Vagina (tissue), 2 donors: Measurements from ENCODE around the gene UBXN7. TPM values are rescaled to one million over a fixed set of nuclear protein-coding genes. Genes with fewer than 3 reads are reported as not detected.

Source experiments
- DNase-seq, 2 donors: peaks; one replicate each; pipeline ENCODE4 v3.0.0-alpha.2; 2017; ENCODE audit errors: extremely low spot score in 2 of 2
- H3K27ac ChIP-seq: fragments of 200-600 bp; sonication (generic); one replicate; pipeline ENCODE4 v1.5.1; 2019
- H3K27me3 ChIP-seq: fragments of 200-600 bp; sonication (generic); one replicate; pipeline ENCODE4 v1.5.1; 2019
- H3K36me3 ChIP-seq, 2 donors: fragments of 200-600 bp; sonication (generic); one replicate each; pipeline ENCODE4 v1.5.1; 2017 to 2019
- H3K4me1 ChIP-seq: fragments of 200-600 bp; sonication (generic); one replicate; pipeline ENCODE4 v1.5.1; 2019
- H3K4me3 ChIP-seq, 2 donors: fragments of 200-600 bp; sonication (generic); 1 replicate in 1 of 2; 2 replicates in 1 of 2; pipeline ENCODE4 v1.5.1; 2016 to 2019
- H3K9me3 ChIP-seq: fragments of 200-600 bp; sonication (generic); one replicate; pipeline ENCODE4 v1.5.1; 2019
- CTCF ChIP-seq, 3 experiments: fragments of 450-650 bp in 2 of 3; fragments of 200-600 bp in 1 of 3; sonication (generic) in 1 of 3; IDR thresholded peaks; one replicate each; pipeline ENCODE4 v1.5.1; 2017 to 2019; ENCODE audit warnings: antibody characterized with exemption in 3 of 3, mild to moderate bottlenecking in 2 of 3, moderate library complexity in 2 of 3
- POLR2A ChIP-seq, 2 donors: fragments of 450-650 bp; IDR thresholded peaks; one replicate each; pipeline ENCODE4 v1.6.1; 2017; ENCODE audit warnings: antibody characterized with exemption in 2 of 2, mild to moderate bottlenecking in 2 of 2, moderate library complexity in 2 of 2
- POLR2AphosphoS5 ChIP-seq, 2 donors: sonication (generic); formaldehyde crosslinking; IDR thresholded peaks; one replicate each; pipeline ENCODE4 v1.9.0; 2017; ENCODE audit warnings: antibody characterized with exemption in 2 of 2, mild to moderate bottlenecking in 2 of 2, low read depth in 1 of 2; ENCODE audit not compliant: insufficient read depth in 1 of 2
- intact Hi-C: fragments of 100-400 bp; cut with DNase I; formaldehyde crosslinking; loops from one replicate; pipeline ENCODE4 v1.15.1; 2023
- total RNA-seq: library from RNA; depleted of rRNA; stranded (reverse); fragments of >200 nt; gene quantifications from one replicate; pipeline ENCODE4 v1.2.3, GENCODE V29; 2016

UBXN7 gene
- total RNA-seq, 1 donor from 2014 or later, result 29.5 TPM

DNA sequence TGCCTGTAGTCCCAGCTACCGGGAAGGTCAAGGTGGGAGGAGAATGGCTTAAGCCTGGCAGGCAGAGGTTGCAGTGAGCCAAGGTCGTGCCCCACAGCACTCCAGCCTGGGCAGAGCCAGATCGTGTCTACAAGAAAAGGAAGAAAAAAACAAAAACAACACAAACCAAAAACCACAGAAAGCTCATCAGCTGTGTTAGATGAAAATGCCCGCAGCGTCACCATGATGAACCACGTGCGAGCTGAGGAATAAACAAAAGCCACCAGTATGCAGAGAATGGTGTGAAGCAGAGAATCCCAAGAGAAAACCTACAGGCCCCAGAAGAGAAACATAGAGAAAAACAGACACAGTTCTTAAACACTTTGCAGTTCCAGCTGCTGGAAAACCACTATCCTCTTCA is 74.3 kb downstream of the UBXN7 start:
- no peaks in the 10 kb centered on the region for H3K4me1 ChIP-seq
- intact Hi-C loops, result no loop called here
- H3K36me3 ChIP-seq, result peaks cover 0 to 65% of the 10 kb centered on the region in 2 donors
- DNase-seq, result no peak
- H3K27ac ChIP-seq, result no peak overlapping the region
- no peaks in the 10 kb centered on the region for H3K9me3 ChIP-seq
- no peaks in the 10 kb centered on the region for H3K27me3 ChIP-seq
- TF ChIP-seq CTCF (IDR thresholded peaks at IDR 0.05), result no peak
- TF ChIP-seq POLR2A (IDR thresholded peaks at IDR 0.05), result no peak
- no peak for TF ChIP-seq POLR2AphosphoS5 (IDR thresholded peaks at IDR 0.05; ENCODE audit: insufficient read depth in 1 of 2, low read depth in 1 of 2)
- H3K4me3 ChIP-seq, result no peak overlapping the region

DNA sequence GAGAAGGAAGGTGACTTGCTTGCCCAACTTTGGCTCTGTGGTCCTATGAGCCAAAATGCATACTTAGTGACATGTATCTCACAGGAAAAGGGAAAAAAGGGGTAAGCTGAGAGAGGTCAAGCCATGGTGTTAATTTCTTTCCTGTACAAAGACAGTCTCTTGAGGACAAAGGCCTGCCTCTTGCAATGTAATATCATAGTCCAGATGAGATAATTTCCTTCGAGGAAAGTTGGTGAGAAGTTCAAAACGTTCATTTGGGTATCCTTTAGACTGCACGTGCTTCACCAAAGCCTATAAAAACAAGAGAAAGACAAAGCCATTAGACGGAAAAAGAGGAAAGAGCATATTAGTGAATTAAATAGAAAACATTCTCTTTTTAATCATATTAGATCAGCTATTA is 75.7 kb downstream of the UBXN7 start:
- Histone ChIP-seq H3K4me3 (no peak overlapping the region), H3K36me3 (peaks cover 0 to 53% of the 10 kb centered on the region in 2 donors), H3K27me3 (no peaks in the 10 kb centered on the region), H3K4me1 (no peaks in the 10 kb centered on the region), H3K27ac (no peak overlapping the region), H3K9me3 (no peaks in the 10 kb centered on the region)
- TF ChIP-seq POLR2A (IDR thresholded peaks at IDR 0.05), result no peak
- TF ChIP-seq POLR2AphosphoS5 (IDR thresholded peaks at IDR 0.05; ENCODE audit: insufficient read depth in 1 of 2, low read depth in 1 of 2), result no peak
- TF ChIP-seq CTCF (IDR thresholded peaks at IDR 0.05), result no peak
- intact Hi-C loops, result no loop called here
- no peak for DNase-seq

DNA sequence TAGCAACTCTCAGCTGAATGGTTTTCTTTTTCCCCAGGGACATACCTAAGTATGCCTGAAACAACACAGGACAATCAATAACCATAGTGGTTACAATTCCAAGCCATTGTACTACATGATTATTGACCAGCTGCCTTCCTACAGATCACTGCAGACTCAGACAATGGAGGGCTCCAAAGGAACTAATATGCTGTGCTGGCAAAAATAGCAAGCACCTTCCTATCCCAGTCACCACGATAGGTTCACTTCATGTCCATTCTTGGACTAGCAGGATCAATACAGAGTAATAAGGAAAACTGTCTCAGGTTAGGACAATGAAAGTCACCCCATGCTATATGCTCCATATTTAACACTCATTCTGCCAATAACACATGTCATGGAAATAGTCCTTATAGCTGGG is 76.6 kb downstream of the UBXN7 start:
- peaks cover 0 to 44% of the 10 kb centered on the region in 2 donors for H3K36me3 ChIP-seq
- no peak for DNase-seq

DNA sequence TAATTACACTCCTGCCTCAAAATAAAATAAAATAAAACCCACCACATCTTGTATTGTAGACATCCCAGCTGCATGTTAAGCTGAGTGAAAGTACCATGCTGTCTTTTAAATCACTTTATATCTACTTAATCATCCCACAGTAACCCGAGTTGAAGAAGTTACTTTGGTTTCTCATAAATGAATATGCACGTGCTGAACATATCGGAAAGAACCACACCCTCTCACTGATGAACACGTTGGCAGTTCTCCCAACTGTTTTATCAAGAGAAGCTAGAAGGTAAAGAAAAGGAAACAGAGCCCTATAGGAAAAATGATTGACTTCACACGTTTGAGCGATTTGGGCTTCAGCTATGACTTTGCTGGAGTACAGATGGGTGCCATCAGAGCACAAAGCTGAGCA is 78.1 kb downstream of the UBXN7 start:
- intact Hi-C loops, result no loop called here
- H3K27ac ChIP-seq, result no peak overlapping the region
- no peak overlapping the region for H3K4me3 ChIP-seq
- no peaks in the 10 kb centered on the region for H3K4me1 ChIP-seq
- no peak for DNase-seq
- H3K9me3 ChIP-seq, result no peaks in the 10 kb centered on the region
- H3K27me3 ChIP-seq, result no peaks in the 10 kb centered on the region
- no peak for TF ChIP-seq CTCF (IDR thresholded peaks at IDR 0.05)
- TF ChIP-seq POLR2A (IDR thresholded peaks at IDR 0.05), result no peak
- no peak for TF ChIP-seq POLR2AphosphoS5 (IDR thresholded peaks at IDR 0.05; ENCODE audit: insufficient read depth in 1 of 2, low read depth in 1 of 2)
- H3K36me3 ChIP-seq, result peaks cover 0 to 40% of the 10 kb centered on the region in 2 donors

More for the DNA sequence above, 76.6 kb downstream of the UBXN7 start:
- TF ChIP-seq CTCF (IDR thresholded peaks at IDR 0.05) (no peak), POLR2A (IDR thresholded peaks at IDR 0.05) (no peak), POLR2AphosphoS5 (IDR thresholded peaks at IDR 0.05; ENCODE audit: insufficient read depth in 1 of 2, low read depth in 1 of 2) (no peak)
- no peak overlapping the region for H3K4me3 ChIP-seq
- no peaks in the 10 kb centered on the region for H3K4me1 ChIP-seq
- no peaks in the 10 kb centered on the region for H3K27me3 ChIP-seq
- no peak overlapping the region for H3K27ac ChIP-seq
- intact Hi-C loops, result no loop called here
- no peaks in the 10 kb centered on the region for H3K9me3 ChIP-seq

- Histone ChIP-seq H3K9me3 (no peaks in the 10 kb centered on the region), H3K27me3 (no peaks in the 10 kb centered on the region), H3K27ac (no peak overlapping the region), H3K4me3 (no peak overlapping the region), H3K4me1 (no peaks in the 10 kb centered on the region), H3K36me3 (peaks cover 0 to 18% of the 10 kb centered on the region in 2 donors)
- TF ChIP-seq POLR2A (IDR thresholded peaks at IDR 0.05), result no peak
- no peak for TF ChIP-seq POLR2AphosphoS5 (IDR thresholded peaks at IDR 0.05; ENCODE audit: insufficient read depth in 1 of 2, low read depth in 1 of 2)
- TF ChIP-seq CTCF (IDR thresholded peaks at IDR 0.05), result no peak
- intact Hi-C loops, result no loop called here
- no peak for DNase-seq
Measured at GRCh38 chr3:196351541-196351940, 80.7 kb downstream of the UBXN7 start.
